ENCODE data around the gene C6orf136. TPM values are rescaled to one million over a fixed set of nuclear protein-coding genes. Genes with fewer than 3 reads are reported as not detected.

C6orf136 gene
- total and polyA plus RNA-seq, 2 donors from 2014 or later: 27.4 to 45.6 TPM

DNA sequence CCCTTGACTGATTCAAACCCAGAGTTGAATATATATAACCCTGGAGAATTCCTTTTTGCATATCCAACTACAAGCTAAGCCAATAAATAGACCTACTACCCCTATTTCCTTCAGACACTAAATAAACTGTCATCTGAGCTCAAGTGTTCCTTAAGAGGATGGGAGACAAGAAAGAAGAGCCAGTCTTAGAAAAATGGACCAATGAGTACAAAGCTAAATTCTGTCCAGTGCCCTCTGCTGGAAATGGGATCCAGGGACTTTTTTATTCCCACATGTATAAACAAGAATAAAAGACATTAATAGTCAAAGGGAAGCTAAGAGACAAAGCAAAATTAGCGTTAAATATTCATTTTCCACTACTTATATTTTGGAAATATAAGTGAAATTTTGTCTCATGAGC, 34.7 kb upstream of the C6orf136 start:
- intact Hi-C loops (cut with DNase I): no loop called here
- H3K9me3 ChIP-seq (ENCODE audit: control insufficient read depth in 2 of 3, insufficient read depth in 1 of 3, low read length in 3 of 3): no peaks in the 10 kb centered on the region
- peaks cover 6 to 35% (median 23%) of the 10 kb centered on the region in 3 donors for H3K4me1 ChIP-seq (ENCODE audit: control insufficient read depth in 2 of 3, insufficient read depth in 2 of 3, low read depth in 1 of 3, low read length in 3 of 3)
- FAIRE-seq: no peak
- H3K4me3 ChIP-seq (ENCODE audit: low read length in 3 of 3): peak overlapping the region in 1 of 3 donors; percentile 21
- no peak overlapping the region for H3K27ac ChIP-seq (ENCODE audit: low read depth in 2 of 2, low read length in 2 of 2)
- no peaks in the 10 kb centered on the region for H3K27me3 ChIP-seq (ENCODE audit: control insufficient read depth, insufficient read depth, low read length)
- DNase-seq: peak in 1 of 5 donors; percentile 29
- no peak for TF ChIP-seq CTCF (IDR thresholded peaks at IDR 0.05; ENCODE audit: borderline replicate concordance, extremely low read depth, insufficient read depth)
- H3K36me3 ChIP-seq (ENCODE audit: control insufficient read depth in 2 of 3, insufficient read depth in 3 of 3, low read length in 3 of 3): peaks cover 9 to 36% (median 18%) of the 10 kb centered on the region in 3 donors
- H3K9ac ChIP-seq (ENCODE audit: low read length in 3 of 3): no peak overlapping the region

GRCh38 chr6:30612687-30613248, 34.2 kb upstream of the C6orf136 start:
- no peak for TF ChIP-seq CTCF (IDR thresholded peaks at IDR 0.05; ENCODE audit: borderline replicate concordance, extremely low read depth, insufficient read depth)
- peaks cover 6 to 35% (median 23%) of the 10 kb centered on the region in 3 donors for H3K4me1 ChIP-seq (ENCODE audit: control insufficient read depth in 2 of 3, insufficient read depth in 2 of 3, low read depth in 1 of 3, low read length in 3 of 3)
- H3K27me3 ChIP-seq (ENCODE audit: control insufficient read depth, insufficient read depth, low read length): no peaks in the 10 kb centered on the region
- H3K9me3 ChIP-seq (ENCODE audit: control insufficient read depth in 2 of 3, insufficient read depth in 1 of 3, low read length in 3 of 3): no peaks in the 10 kb centered on the region
- intact Hi-C loops (cut with DNase I): no loop called here
- H3K9ac ChIP-seq (ENCODE audit: low read length in 3 of 3): peak overlapping the region in 2 of 3 donors; percentile 17 to 93
- DNase-seq (peak in 3 of 5 donors; percentile 30 to 84 (median 79)), FAIRE-seq (no peak)
- peaks cover 8 to 31% (median 15%) of the 10 kb centered on the region in 3 donors for H3K36me3 ChIP-seq (ENCODE audit: control insufficient read depth in 2 of 3, insufficient read depth in 3 of 3, low read length in 3 of 3)
- peak overlapping the region in 2 of 3 donors; percentile 21 to 31 for H3K4me3 ChIP-seq (ENCODE audit: low read length in 3 of 3)
- peak overlapping the region; percentile 56 to 59 for H3K27ac ChIP-seq (ENCODE audit: low read depth in 2 of 2, low read length in 2 of 2)

- peak overlapping the region; percentile 4 to 77 for H3K27ac ChIP-seq (ENCODE audit: low read depth in 2 of 2, low read length in 2 of 2)
- TF ChIP-seq CTCF (IDR thresholded peaks at IDR 0.05; ENCODE audit: borderline replicate concordance, extremely low read depth, insufficient read depth): no peak
- DNase-seq (no peak), FAIRE-seq (no peak)
- intact Hi-C loops (cut with DNase I): no loop called here
- H3K36me3 ChIP-seq (ENCODE audit: control insufficient read depth in 2 of 3, insufficient read depth in 3 of 3, low read length in 3 of 3): peaks cover 8 to 25% (median 15%) of the 10 kb centered on the region in 3 donors
- no peaks in the 10 kb centered on the region for H3K27me3 ChIP-seq (ENCODE audit: control insufficient read depth, insufficient read depth, low read length)
- no peaks in the 10 kb centered on the region for H3K9me3 ChIP-seq (ENCODE audit: control insufficient read depth in 2 of 3, insufficient read depth in 1 of 3, low read length in 3 of 3)
- peak overlapping the region in 2 of 3 donors; percentile 17 to 93 for H3K9ac ChIP-seq (ENCODE audit: low read length in 3 of 3)
- peaks cover 6 to 39% (median 27%) of the 10 kb centered on the region in 3 donors for H3K4me1 ChIP-seq (ENCODE audit: control insufficient read depth in 2 of 3, insufficient read depth in 2 of 3, low read depth in 1 of 3, low read length in 3 of 3)
- peak overlapping the region in 2 of 3 donors; percentile 4 to 99 for H3K4me3 ChIP-seq (ENCODE audit: low read length in 3 of 3)
Observed at GRCh38 chr6:30613251-30614043, 33.5 kb upstream of the C6orf136 start.

Data from kidney (tissue), 14 donors.